Measurements from ENCODE around the gene SUCNR1.
"Not testable (repeated sequence)": the region's sequence is repeated elsewhere in the genome, so short reads cannot be mapped to it uniquely, and the experiment has no call there.

The SUCNR1 gene

DNA sequence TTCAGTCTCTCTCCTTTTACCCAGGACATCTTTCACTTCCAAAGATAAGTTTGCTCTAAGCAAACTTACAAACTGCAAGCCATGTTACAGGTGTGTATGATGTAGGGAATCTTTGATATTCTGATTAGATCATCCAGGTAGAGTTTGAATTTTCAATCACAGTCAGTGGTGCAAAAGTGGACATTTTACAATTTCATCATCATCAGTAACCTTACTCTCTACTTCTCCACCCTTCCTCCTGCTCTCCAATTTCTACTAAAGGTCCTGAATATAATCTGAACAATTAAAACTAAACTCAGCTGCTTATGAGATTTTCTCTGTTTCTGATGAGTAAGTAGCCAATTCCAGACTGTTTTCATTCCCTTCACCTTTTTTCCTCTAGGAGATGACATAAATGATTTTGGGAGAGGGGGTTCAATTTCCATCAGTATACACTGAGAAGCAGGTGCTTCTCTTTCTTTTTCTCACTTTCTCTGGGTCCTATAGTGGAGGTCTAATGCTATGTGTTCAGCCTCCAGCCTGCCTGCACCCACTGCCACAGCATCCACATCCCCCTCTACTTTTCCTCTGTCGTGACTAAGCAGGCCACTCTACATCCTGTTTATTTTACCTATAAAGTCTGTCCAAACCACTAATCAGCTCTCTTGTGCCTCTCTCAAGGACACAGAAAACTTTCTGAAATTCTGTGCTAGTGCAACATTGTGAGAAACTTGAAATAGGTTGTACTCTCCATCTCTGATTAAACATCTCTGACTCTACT, 27.6 kb downstream of the SUCNR1 start:
- DNase-seq (ENCODE audit: low read depth, low spot score) = no peak

GRCh38 chr3:151901644-151902285, 28.3 kb downstream of the SUCNR1 start:
- DNase-seq (ENCODE audit: low read depth, low spot score) = no peak

GRCh38 chr3:151903501-151903991, 30.1 kb downstream of the SUCNR1 start:
- peak; percentile 43 for DNase-seq (ENCODE audit: low read depth, low spot score)

- DNase-seq (ENCODE audit: low read depth, low spot score) = no peak
Observed at GRCh38 chr3:151905647-151906046, 32.2 kb downstream of the SUCNR1 start.

DNA sequence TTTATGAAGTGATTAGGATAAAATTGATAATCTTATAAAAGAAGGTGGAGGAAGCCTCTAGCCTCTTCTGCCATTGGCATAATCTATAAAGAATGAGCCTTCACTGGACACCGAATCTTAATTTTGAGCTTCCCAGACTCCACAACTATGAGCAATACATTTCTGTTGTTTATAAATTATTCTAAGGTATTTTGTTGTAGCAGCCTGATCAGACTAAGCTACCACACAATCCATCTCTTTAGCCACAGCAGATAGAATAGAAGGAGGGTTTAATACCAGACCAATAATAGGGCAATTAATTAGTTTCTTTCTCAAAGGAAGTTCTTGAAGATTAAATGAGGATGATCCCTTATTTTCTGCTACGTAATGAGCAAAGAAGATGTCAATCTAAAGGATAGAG, 33.3 kb downstream of the SUCNR1 start:
- DNase-seq (ENCODE audit: low read depth, low spot score) = no peak

GRCh38 chr3:151908399-151908798, 35.0 kb downstream of the SUCNR1 start:
- no peak for DNase-seq (ENCODE audit: low read depth, low spot score)

DNA sequence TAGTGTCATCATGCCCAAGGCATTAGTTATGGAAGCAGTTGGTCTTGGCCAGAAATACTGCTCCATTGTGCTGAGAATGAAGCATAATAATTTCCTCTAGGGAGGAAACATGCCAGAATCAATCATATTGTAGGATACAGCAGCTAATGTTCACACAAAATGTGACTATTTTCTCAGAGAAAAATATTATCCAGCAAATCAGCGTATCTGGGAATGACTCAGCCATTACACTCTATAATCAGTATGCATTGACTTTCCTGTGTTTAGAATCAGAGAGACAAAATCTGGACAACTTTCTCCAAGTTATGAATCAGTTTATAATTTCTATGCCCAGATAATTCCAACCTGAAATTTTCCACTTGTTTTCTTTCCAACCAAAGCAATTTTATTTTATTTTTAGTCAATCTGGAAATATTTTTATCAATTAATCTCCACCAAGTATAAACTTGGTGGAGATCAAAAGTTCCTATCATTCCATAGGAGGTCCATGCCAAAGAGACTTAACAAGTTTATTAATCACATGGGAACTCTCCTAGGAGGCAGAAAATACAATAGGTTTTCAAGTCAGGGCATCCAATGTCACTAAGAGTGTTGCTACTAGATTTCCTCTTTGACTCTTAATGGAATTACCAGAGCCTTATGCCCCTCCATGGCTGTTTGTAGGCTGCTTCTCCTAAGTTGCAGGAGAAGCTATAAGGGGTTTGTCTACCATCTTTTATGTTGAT, 36.4 kb downstream of the SUCNR1 start:
- DNase-seq (ENCODE audit: low read depth, low spot score) = no peak

GRCh38 chr3:151911462-151911861, 38.0 kb downstream of the SUCNR1 start:
- DNase-seq (ENCODE audit: low read depth, low spot score) = no peak

DNA sequence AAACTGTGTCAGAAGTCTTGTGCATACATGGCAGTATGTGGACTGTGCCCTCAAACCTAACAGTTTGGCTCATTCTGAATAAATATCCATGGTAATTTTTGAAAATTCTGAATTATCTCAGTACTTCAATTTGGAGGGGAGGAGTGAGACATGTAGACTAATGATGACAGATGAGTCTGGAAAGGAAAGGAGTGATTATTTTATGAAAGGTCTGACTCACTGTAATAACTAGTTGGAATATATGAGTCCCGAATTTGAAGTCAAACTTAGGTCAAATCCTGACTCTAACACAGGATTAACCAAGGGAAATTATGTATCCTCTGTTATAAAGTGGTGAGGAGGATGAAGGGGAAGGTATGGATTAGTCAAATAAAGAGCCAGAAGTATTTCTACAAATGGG, 38.6 kb downstream of the SUCNR1 start:
- no peak for DNase-seq (ENCODE audit: low read depth, low spot score)

DNA sequence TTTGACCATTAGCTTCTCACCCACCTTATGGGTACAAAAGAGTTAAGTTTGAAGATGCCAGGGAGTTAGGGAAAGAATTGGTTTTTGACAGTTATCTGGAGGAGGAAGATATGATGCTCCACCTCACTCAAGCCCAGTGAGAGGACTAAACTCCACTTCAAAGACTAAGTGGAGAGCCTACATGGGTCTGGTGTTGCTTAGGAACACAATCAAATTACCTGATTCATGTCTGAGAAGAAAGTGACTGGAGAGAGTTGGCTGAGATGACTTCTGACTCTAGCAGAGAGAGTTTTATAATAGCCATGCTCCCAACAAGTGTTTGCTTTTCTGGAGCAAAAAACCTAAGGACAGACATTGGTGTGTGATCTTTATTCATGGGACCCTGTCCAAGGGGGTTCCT, 43.3 kb downstream of the SUCNR1 start:
- no peak for DNase-seq (ENCODE audit: low read depth, low spot score)

DNA sequence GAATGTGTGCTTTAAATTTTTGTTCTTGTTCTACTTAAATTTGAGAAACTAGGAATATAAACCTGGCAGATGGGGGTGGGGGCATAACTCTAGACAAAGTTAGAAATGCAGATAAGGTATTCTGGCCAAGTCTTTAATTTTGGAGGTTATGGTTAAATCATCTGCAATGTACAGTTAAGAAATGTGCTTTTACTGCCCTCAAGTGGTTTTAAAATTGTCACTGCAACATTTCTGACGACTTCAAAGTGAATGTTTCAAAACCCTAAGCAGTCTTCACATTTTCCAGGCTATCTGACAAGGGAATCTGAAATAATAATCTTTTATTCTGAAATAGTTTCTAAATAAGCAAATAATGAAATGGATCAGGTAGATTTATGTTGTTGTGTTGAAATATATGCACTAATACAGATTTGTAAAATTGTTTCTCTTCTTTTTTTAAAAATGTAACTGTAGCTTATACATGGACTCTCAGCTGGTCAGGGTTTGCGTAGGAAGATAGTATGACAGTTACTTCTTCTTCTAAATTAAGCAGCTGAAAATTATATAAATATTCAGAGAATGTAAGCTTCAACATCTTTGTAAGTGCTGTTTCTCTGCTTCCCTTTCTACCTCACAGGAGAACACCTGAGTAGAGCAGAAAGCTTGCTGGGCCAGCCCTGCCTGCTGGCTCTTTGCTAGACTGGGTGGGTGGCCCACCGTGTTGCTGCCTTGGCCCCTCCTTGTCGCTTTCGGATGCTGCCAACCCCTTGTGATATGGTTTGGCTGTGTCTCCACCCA, 45.0 kb downstream of the SUCNR1 start:
- peak; percentile 66 for DNase-seq (ENCODE audit: low read depth, low spot score)

DNA sequence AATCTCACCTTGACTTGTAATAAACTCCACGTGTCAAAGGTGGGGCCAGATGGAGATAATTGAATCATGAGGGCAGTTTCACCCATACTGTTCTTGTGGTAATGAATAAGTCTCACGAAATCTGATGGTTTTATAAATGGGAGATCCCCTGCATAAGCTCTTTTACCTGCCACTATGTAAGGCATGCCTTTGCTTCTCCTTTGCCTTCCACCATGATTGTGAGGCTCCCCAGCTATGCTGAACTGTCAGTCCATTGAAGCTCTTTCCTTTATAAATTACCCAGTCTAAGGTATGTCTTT, 45.5 kb downstream of the SUCNR1 start:
- no peak for DNase-seq (ENCODE audit: low read depth, low spot score)

DNA sequence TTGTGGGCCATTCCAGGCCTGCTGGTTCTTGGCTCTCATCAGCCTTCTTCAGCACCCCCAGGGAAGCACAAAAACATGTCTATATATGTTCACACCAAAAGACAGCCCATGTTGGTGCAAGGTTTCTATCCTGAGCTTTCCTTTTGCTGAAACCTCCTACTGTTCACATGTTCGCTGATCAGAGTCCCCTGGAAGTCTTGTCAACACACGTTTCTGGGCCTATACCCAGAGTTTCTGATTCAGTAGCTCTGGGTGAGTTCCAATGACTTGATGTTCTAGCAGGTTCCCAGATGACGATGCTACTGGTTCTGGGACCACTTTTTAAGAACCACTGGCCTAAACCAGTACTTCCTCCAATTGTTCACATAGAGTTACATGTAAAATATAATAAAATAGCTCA, 46.0 kb downstream of the SUCNR1 start:
- no peak for DNase-seq (ENCODE audit: low read depth, low spot score)

DNA sequence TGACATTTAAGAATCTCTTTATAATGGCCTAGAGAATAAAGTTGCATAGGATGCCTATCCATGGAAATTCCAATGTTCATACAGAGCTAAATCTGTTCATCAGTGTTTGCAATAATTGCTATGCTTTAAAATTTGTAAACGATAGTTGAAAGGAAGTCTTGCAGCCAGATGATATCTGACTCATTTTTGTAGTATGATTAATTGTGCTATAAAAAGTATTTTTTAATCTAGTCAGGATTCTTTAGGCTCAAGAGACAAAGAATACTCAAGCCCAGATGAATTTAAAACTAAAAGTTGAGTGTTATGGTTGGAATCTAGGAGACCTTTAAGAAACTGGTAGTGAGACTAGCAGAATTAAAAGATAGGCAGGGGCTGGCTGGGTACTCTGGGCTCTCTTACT, 50.5 kb downstream of the SUCNR1 start:
- DNase-seq (ENCODE audit: low read depth, low spot score) = no peak

GRCh38 chr3:151924753-151925152, 51.3 kb downstream of the SUCNR1 start:
- DNase-seq (ENCODE audit: low read depth, low spot score) = no peak

- DNase-seq (ENCODE audit: low read depth, low spot score) = no peak
Observed at GRCh38 chr3:151925419-151925818, 52.0 kb downstream of the SUCNR1 start.

- DNase-seq (ENCODE audit: low read depth, low spot score) = peak; percentile 89
Observed at GRCh38 chr3:151925876-151926275, 52.4 kb downstream of the SUCNR1 start.

DNA sequence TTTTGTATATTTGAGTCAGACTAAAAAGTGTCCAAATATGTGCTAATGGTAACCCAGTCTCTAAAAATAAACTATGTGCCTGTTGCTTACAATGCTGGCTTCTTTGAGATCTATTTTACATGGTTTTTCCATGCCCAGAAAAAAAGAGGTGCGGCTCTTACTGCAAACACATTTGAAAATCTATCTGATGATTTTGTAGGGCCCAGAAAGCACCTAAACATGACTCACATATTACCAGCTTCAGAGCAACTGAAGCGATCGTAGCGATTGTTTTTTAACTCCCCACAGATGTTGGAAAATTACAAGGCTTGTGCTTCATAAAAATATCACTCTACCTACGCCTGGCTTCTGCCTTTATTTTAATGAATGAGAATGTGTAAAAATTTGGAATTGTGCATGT, 53.5 kb downstream of the SUCNR1 start:
- DNase-seq (ENCODE audit: low read depth, low spot score) = peak; percentile 55

GRCh38 chr3:151927915-151928525, 54.6 kb downstream of the SUCNR1 start:
- DNase-seq (ENCODE audit: low read depth, low spot score) = not testable (repeated sequence)

GRCh38 chr3:151931171-151931570, 57.7 kb downstream of the SUCNR1 start:
- no peak for DNase-seq (ENCODE audit: low read depth, low spot score)

- no peak for DNase-seq (ENCODE audit: low read depth, low spot score)
Observed at GRCh38 chr3:151933234-151933853, 59.9 kb downstream of the SUCNR1 start.
